Activated CD8-positive, alpha-beta memory T cell treated with anti-CD3 and anti-CD28 coated beads, Interleukin-2, amount 50 U/mL, for 24 hours (primary cell): ENCODE data around the gene COL9A3.

Experiments used
- DNase-seq: peaks from one replicate; pipeline ENCODE4 v3.0.0-alpha.2; 2020; ENCODE audit errors: extremely low read depth

Gene COL9A3

DNA sequence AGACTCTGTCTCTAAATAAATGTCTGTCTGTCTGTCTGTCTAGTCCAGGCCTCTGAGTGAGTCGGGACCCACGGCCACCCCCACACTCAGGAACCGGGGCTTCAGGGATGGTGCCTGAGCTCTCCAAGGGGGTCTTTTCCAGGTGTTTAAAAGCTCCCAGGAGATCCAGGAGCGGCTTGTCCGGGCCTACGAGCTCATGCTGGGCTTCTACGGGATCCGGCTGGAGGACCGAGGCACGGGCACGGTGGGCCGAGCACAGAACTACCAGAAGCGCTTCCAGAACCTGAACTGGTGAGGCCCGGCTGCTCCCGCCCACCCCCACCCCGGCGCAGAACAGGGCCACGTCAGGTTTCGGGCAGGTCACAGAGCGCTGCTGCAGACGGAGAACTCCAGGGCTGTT lies 5.5 kb upstream of the COL9A3 start:
- DNase-seq = no peak

DNA sequence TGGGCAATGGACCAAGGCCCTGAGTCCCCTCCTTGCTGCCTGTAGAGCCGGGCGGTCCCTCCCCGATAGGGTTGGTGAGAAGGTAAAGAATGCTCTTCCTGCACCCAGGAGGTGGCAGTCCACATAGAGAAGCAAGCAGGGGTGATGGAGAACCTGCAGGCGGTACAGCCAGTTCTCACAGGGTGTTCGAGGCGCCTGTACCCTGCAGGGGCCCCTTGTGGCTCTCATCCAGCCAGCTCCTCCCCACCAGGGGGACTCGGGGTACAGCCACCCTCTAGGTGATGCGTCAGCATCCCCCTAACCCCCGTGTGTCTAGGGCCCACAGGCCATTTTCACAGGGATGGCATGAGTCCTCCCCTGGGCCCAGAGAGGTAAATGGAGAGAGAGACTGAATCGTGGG lies 5.1 kb upstream of the COL9A3 start:
- DNase-seq = no peak

DNA sequence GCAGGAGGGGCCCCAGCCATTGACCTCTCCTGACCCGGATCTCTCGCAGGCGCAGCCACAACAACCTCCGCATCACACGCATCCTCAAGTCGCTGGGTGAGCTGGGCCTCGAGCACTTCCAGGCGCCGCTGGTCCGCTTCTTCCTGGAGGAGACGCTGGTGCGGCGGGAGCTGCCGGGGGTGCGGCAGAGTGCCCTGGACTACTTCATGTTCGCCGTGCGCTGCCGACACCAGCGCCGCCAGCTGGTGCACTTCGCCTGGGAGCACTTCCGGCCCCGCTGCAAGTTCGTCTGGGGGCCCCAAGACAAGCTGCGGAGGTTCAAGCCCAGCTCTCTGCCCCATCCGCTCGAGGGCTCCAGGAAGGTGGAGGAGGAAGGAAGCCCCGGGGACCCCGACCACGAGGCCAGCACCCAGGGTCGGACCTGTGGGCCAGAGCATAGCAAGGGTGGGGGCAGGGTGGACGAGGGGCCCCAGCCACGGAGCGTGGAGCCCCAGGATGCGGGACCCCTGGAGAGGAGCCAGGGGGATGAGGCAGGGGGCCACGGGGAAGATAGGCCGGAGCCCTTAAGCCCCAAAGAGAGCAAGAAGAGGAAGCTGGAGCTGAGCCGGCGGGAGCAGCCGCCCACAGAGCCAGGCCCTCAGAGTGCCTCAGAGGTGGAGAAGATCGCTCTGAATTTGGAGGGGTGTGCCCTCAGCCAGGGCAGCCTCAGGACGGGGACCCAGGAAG lies 4.5 kb upstream of the COL9A3 start:
- DNase-seq = no peak

DNA sequence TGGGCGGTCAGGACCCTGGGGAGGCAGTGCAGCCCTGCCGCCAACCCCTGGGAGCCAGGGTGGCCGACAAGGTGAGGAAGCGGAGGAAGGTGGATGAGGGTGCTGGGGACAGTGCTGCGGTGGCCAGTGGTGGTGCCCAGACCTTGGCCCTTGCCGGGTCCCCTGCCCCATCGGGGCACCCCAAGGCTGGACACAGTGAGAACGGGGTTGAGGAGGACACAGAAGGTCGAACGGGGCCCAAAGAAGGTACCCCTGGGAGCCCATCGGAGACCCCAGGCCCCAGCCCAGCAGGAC lies 4.0 kb upstream of the COL9A3 start:
- no peak for DNase-seq

DNA sequence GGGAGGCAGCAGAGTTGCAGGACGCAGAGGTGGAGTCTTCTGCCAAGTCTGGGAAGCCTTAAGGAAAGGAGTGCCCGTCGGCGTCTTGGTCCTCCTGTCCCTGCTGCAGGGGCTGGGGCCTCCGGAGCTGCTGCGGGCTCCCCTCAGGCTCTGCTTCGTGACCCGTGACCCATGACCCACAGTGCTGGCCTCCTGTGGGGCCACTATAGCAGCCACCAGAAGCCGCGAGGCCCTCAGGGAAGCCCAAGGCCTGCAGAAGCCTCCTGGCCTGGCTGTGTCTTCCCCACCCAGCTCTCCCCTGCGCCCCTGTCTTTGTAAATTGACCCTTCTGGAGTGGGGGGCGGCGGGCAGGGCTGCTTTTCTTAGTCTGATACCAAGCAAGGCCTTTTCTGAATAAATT lies 3.3 kb upstream of the COL9A3 start:
- DNase-seq = no peak

DNA sequence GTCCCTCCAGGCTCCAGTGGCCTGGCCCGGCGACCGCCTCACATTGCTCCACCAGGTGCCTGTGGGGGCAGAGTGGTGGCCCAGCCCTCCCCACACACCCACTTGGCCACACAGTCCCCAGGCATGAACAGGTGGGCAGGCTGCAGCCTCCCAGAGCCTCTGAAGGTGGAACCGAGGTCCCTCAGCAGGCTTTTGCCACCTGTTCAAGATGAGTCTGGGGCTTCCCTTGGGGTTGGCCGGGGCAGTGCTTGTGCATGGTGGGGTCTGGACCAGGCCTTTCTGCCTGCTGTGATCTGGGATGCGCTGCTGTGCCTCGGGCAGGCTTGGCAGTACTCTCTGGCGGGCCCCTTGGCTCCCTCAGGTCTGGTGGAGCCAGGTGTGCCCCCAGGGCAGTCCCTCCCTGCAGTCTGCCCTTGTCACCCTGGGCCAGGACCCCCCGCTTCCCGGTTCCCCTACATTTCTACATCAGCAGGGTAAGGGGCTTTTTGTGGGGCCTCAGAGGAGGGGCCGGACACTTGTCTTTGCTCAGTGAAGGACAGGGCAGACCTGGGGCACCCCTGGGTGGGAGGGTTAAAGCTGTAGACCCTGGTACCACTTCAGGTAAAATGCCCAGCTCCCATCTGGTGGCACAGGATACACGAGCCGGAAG lies 2.7 kb upstream of the COL9A3 start:
- no peak for DNase-seq

DNA sequence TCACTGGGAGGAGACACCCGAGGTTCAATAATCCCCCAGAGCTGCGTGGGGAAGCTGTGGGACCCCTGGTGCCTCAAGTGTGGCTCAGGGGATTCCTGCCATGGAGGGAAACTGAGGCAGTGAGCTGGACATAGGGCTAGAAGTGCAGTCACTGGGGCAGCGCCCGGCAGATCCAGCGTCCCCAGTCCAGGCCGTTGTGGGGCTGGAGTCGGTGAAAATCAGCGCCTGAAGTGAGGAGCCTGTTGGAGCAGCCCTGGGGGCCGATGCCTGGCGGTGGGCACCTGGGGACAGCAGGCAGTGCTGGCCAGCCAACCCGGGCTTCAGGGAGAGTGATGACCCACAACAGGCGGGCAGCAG lies 2.2 kb upstream of the COL9A3 start:
- no peak for DNase-seq

DNA sequence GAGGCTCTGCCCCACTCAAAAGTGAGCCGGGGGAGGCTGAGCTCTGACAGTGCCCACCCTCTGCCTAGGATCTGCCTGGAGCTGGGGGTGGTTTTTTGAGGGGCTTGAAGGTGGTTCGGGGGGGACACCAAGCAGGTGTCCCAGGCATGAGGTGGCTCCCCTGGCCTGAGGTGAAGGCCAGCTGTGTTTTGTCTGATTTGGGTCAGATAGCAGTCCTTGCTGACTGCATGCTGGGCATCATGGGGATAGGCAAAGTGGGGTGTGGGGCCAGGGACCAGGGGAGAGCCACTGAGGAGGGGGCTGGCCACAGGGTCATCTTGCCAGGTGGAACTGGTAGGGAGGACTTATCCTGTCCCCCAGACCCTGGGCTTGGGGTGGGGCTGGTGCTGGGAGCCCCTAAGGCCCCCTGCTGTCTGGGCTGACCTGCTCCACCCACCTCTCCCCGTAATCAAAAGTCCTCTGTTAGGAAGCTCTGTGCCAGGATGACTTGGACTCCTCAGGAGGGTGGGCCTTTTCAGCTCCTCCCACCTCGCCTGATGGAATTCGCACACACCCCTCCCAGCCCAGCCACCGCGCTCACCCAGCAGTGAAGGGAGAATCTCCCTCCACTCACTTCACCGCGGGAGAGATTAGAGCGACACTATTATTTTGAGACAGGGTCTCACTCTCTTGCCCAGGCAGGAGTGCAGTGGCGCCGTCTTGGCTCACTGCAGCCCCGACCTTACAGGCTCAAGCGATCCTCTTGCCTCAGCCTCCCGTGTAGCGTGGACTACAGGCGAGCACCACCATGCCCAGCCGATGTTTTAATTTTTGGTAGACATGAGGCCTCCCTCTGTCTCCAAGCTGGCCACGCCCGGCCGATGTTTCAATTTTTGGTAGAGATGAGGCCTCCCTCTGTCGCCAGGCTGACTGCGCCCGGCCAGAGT lies 1.5 kb upstream of the COL9A3 start:
- DNase-seq = no peak

DNA sequence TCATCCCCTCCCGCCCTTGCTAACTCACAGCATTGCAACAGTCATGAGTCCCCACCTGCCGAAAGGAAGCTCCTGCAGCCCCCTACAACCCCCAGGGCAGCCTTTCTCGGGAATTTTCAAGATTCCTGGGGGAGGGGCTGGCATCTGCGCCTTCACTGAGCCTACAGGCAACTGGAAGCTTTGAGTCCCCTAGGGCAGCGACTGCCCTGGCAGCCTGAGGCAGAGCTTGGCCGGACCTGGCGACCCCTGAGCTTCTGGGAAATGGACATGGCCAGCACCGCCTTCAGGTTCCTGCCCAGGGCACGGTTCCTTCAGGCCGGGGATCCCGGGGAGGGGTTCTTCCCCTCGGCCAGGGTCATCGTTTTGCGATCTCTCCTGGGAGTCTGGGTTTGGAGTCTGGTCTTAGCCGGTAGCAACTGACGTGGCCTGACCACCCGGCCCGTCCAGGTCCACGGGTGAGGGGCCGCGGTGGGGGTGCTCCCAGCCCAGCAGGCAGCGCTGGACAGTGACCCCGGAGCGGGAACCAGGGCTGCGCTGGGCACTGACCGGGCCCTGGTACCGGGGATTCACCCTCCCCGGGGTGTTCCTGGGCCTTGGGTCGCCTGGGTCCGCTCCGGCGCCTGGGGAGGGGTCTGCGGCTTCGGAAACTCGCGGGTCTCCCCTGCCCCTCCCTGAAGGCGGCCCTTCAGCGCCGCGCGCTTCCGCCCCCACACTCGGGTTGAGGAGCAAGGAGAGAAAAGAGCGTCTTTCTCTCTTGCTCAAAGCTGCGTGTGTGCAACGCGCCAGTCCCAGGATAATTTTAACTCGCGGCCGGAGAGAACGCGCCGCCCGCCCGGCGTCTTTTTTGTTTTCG lies 593 bp upstream of the COL9A3 start:
- no peak for DNase-seq

DNA sequence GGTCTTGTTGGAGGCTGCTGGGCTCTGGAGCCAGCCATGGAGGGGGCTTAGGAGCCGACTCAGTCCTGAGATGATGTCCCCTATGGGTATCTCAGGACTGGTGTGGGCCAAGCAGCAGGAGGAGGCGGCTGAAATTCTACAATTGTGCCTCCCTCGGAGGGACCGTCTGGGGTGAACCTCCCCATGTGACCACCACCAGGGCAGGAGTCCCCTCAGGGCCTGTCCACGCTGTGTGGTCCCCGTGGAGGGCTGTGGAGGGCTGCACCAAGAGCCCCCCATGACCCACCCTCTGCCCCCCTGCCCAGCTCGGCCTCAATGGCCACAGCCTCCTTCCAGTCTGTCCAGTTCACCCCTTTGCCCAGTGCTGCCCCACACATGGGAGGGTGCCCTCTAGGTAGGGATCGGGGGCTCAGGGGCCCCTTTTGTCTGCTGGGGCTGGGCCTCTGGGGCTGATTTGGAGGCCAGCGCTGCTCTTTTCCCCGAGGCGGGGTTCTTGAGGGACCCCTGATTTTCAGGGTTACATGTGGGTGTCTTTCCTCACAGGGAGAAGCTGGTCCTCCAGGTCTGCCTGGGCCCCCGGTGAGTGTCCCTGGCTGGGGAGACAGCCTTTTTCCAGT lies 1.2 kb downstream of the COL9A3 start:
- DNase-seq = no peak

DNA sequence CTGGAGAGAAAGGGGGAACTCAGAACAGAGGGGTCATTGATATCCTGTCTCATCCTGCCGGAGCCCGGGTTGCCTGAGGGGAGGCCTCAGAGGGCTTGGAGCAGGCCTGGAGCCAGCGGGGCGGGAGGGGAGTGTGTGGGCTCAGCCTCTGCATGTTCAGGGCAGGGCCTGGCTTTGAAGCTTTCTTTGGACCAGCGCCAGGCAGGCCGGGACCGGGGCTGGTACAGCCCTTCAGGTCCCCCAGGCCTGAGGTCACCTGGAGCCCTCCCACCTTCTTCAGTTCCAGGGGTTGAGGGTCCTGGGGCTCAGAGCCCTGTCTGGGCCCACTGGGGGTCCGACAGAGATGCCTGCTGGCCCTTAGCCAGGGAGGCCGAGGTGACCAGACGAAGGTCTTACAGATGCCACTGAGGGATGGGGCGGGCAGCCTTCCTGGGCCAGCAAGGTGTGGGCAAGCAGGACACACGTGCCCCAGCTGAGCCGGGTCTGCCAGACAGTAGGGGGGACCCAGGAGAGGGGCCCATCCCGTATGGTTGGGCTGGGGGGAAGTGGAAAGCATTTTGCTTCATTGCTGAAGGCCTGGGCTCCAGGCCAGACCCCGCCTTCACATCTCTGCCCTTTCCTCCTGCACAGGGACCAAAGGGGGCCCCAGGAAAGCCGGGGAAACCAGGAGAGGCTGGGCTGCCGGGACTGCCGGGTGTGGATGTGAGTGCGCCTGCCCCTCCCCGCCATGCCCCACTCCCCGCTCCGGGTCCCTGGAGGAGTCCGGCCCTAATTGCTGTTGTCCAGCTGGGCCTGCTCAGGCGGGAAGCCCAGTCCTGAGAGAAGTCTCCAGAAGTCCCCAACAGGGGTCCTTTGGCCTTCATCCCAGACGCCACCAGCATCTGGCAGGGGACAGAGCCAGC lies 2.0 kb downstream of the COL9A3 start:
- DNase-seq = no peak

DNA sequence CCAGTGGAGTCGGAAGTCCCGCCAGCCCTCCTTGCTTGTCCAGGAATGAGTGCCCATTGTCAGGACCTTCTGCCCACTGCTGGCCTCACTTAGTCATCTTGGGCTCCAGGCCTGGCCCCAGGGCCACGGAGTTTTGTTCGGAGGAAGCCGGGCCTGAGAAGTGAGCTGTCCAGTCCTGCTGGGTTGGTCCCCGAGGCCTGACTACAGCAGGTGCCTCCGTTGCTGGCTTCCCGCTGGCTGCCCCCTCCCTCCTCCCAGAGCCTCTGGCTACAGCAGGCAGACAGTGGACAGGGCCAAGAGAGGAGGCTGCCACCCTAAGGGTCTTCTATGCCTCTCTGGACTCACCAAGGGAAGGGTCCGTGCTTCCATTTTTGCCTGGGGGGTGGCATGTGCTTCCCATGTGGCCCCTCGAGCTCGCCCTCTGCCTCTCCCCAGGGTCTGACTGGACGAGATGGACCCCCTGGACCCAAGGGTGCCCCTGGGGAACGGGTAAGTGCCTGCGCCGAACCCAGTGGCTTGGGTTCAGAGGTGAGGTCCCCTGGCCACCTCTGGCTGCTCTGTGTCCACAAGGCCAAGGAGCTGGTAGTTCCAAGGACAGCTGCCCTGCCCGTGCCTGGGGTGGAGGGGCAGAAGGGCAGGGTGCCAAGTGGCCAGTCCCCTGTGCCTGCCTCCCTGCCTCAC lies 2.8 kb downstream of the COL9A3 start:
- no peak for DNase-seq

DNA sequence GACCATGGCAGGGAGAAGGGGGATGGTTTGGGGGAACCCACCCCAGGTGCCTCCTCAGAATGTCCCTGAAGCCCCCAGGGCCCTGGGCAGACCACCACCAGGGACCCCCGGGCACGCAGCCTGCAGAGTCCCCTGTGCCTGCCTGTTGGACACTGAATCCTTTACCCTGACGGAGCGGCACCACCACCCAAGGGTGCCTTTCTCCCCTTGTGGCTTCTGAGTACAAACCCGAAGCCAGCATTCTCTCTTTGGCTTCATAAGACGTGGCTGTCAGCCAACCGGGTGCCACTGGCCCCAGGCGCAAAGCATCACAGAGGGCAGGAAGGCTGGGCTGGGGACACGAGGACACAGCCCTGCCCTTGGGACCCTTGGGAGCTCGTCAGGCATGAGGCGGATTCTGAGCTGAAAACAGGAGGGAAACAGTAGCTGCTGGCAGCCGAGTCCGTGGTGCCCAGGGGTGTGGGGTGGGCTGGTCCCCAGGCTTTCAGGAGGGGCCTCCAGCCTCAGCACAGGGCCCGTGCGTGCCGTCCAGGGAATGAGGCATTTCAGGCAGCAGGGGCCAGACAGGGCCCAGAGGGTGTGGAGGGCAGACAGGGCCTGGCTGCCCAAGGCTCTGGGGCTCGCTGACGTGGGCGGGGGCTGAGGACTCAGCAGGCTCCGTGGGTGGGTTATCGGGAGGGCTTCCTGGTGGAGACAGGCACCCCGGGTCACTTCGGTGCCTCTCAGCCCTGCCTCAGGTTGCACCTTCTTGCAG lies 3.5 kb downstream of the COL9A3 start:
- DNase-seq = no peak

DNA sequence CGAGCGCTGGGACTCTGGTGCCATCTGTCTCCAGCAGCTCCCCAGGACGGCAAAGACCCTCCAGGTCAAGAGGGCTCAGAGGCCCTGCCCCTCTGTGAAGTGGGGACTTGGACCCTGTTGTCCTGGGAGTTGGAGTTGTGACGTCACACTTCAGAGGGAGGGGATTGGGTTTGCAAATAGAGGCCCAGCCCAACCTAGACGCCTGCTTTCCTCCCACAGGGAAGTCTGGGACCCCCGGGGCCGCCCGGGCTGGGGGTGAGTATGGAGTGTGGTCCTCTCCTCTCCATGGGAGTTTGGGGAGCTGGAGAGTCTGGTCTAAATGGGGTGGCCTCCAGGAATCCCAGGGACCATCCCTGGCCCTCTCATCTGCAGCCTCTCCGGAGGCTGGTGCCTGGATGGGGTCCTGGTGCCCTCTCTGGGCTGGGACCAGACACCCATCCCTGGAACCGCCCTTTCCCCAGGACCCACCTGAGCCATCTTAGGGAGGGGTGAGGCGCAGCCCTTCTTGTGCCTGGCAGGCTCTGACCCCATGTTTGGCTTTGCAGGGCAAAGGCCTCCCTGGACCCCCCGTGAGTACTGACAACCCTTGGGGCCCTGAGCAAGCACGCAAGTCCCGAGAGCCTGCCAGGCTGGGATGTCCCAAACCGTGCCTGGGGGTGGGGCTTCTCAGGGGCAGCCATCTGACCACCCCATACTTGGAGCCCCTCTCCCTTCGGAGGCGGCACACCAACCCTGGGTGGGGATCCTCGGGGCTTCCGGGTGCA lies 4.3 kb downstream of the COL9A3 start:
- no peak for DNase-seq

DNA sequence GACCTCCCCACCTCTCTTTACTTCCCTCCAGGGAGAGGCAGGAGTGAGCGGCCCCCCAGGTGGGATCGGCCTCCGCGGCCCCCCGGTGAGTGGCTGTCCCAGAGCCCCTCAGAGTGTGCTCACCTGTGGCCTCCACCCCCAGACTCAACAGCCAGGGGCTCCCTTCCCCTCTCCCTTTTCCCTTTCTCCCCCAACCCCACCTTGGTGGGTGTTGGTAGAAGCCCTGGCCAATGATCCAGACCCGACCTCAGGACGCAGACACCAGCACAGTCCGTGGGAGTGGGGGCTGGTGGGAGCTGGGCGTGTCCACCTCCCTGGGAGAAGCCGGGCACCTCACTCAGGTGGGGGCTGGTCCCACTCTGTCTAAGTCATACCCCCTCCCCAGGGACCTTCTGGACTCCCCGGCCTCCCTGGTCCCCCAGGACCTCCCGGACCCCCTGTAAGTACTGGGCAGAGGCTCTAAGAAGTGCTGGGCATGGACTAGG lies 4.9 kb downstream of the COL9A3 start:
- no peak for DNase-seq

DNA sequence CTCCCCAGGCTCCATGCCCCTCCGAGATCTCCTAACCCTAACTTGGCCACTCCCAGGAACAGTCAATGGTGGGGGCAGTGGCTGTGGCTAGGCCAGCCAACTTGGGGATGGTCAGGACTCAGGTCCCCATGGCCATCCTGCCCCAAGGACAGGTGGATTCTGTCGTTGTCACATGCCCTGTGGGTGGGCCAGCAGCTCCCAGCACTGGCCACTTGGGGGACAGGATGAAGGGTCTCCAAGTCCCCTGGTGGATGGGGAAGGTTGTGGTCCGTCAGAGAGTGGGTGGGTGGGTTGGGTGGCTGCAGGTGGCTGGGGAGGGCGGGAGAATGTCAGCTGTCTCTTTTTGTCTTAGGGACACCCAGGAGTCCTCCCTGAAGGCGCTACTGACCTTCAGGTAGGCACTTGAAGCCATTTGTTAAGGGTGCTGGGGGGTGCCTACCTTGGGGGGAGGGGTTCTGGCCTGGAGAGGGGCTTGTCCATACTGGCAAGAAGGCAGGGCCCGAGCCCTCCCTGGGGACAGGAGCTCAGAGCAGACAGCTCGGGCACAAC lies 5.5 kb downstream of the COL9A3 start:
- no peak for DNase-seq

DNA sequence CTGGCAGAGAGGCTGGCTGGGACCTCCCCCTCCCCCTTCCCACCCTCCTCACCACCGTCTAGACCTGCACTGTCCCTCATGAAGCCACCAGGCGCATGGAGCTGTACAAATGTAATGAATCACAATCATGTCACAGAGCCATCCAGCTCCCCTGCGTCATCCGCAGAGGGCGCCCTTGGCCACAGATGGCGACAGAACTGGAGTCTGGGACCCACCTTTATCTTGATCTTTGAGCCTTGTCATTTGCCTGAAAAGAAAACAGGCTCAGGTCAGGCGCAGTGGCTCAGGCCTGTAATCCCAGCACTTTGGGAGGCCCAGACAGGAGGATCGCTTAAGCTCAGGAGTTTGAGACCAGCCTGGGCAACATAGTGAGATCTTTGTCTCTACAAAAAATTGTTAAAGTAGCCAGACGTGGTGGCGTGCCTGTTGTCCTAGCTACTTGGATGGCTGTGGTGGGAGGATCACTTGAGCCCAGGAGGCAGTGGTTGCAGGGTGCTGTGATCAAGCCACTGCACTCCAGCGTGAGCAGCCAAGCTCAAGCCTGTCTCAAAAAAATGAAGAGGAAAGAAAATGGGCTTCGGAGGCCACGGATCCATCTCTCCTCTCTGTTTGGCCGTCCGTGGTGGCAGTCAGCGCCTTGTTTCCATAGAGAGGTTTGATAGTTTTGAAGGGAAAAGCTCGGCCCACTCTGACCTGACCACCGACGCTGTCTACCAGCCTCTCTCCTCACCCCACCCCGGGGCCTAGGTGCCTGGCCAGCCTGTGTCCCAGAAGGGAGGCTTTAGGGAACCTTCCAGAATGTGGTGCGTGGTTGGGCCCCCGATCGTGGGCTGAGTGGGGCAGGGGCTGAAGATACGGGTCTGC lies 6.2 kb downstream of the COL9A3 start:
- no peak for DNase-seq
